Stimulated activated CD4-positive, alpha-beta T cell treated with anti-CD3 and anti-CD28 coated beads, Interleukin-1b, Interleukin-23, amount 100 ng/mL, for 1 hour (primary cell): Measurements from ENCODE around the gene PPM1E.
"Not testable (repeated sequence)": the region's sequence is repeated elsewhere in the genome, so short reads cannot be mapped to it uniquely, and the experiment has no call there.

Experiments
- DNase-seq, 2 donors: peaks; one replicate each; pipeline ENCODE4 v3.0.0-alpha.2; 2020; ENCODE audit warnings: low read depth in 2 of 2

PPM1E gene

DNA sequence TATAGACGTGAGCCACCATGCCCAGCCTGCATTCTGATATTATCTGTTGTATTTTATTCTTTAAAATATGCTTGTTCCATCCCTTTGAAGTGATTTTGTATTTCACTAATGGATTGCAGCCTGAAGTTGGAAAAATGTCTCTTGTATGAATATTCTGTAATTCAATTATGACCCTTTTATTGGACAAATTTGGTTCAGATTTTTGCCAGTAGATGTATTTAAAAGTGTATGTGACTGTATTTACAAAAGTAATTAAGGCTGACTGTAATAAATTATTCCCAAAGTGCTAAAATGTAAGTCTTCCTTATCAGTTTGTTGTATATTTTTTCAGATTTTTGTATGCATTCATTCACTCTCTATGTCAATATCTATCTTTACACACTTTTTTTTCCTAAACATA, 23.8 kb downstream of the PPM1E start:
- no peak for DNase-seq

GRCh38 chr17:58783380-58783779, 27.7 kb downstream of the PPM1E start:
- no peak for DNase-seq

DNA sequence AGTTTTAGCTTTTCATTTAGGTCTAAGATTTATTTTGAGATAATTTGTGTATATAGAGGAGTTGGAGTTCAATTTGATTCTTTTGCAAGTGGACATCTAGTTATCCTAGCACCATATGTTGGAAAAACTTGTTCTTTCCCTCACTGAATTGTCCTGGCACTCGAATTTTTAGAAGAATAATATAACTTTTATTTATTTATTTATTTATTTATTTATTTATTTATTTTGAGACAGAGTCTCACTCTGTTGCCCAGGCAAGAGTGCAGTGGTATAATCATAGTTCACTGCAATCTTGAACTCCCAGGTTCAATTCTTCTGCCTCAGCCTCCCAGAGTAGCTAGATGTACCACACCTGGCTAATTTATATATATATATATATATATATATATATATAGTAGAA, 29.4 kb downstream of the PPM1E start:
- DNase-seq = no peak

- DNase-seq = no peak
Measured at GRCh38 chr17:58786586-58787295, 31.1 kb downstream of the PPM1E start.

DNA sequence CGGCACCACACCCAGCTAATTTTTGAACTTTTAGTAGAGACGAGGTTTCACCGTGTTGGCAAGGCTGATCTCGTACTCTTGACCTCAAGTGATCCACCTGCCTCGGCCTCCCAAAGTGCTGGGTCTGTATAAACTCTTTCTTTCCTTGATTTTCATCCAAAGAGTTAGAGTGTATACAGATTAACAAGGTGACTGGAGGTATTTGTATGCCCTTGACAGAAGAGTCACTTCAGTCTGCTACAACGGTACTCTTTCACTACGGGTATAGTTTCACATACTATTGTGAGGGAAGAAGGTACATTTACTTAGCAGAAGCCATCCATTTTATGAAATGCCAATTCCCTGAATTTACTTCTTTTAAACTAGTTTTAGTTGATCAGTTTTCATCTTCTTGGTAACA, 32.5 kb downstream of the PPM1E start:
- no peak for DNase-seq

DNA sequence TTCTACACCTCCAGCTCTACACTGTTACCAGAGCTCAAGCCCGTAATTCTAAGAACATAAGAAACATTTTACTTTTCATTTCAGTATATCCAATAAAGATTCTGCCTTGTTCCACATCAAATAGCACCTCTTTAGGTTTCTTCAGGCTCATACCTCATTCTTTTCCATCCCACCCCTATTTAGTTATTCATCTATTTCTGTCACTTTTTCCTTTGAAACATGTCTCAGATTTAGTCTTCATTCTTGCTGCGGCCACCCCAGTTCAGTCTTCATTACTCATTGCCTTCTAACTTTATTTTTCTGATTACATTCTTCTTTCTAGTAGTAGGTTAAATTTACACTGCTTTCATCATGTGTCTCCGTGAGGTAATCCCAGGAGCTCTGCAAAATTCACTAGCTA, 33.5 kb downstream of the PPM1E start:
- no peak for DNase-seq

- DNase-seq = no peak
Measured at GRCh38 chr17:58789831-58790230, 34.2 kb downstream of the PPM1E start.

- not testable (repeated sequence) for DNase-seq
Measured at GRCh38 chr17:58794508-58794907, 38.9 kb downstream of the PPM1E start.

- DNase-seq = no peak
Measured at GRCh38 chr17:58802188-58802587, 46.5 kb downstream of the PPM1E start.

GRCh38 chr17:58806046-58806445, 50.4 kb downstream of the PPM1E start:
- no peak for DNase-seq

GRCh38 chr17:58808609-58809563, 53.2 kb downstream of the PPM1E start:
- DNase-seq = no peak

DNA sequence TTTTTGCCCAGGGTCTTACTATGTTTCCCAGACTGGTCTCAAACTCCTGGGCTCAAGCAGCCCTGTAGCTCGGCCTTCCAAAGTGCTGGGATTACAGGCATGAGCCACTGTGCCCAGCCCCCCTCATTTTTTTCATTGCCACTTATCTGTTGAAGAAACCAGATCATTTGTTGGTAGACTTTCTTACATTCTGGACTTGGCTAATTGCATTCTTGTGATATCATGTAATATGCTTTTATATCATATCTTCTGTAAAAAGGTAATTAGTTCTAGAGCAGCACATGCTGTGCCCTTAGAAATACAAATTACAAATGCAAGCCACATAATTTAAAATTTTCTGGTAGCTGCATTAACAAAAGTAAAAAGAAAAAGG, 53.9 kb downstream of the PPM1E start:
- no peak for DNase-seq

DNA sequence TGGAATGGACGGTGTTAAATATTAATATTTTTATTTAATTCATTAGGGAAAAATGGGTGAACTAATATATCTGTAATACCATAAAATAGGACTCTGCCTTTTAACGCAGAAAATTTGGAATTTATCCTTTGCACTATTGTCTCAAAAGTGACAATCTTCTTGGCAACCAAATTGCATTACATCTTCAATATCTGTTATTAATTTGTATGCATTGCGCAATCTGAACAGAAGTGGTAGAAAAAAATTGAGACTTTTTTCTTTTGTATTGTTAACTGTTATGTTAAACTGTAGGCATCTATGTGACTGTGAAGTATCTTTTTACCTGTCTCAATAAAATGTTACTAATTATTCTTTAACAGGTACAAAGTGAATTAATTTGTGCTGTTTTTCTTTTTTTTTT, 55.6 kb downstream of the PPM1E start:
- DNase-seq = no peak

GRCh38 chr17:58813712-58814111, 58.1 kb downstream of the PPM1E start:
- no peak for DNase-seq

DNA sequence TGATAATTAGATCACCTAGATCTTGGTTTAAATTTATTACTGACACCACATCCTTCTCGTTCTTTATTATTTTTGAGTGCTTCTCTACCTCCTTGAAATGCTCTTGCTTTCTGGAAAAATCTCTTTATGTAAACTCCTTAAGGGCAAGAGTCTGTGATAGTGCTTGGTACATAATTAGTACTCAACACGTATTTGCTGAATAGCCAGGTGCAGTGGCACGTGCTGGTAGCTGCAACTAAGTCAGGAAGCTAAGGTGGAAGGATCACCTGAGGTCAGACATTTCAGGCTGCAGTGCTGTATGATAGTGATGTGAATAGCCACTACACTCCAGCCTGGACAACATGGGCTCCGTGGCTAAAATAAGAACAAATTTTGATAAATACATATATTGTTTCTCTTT, 63.0 kb downstream of the PPM1E start:
- DNase-seq = no peak

- no peak for DNase-seq
Measured at GRCh38 chr17:58822148-58823050, 66.7 kb downstream of the PPM1E start.

DNA sequence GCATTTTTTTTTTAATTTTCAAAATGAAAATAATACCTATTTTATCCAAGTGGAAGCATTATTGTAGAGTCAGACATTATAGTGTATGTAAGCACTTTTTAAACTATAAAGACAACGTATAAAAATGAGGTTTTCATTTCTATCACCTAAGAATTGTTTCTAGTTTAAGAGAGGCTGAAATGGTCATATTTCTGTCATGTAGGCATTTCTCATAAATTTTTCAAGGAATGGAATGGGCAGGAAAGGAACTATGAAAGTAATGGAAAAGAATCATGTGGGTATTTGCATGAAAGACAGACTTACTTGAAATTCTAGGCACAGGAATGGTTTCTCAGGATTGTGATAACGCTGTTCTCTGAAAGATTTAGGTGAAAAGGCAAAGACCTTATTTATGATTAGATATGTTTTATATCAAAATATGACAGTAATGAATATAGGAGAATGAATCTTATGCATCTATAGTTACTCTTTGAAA, 67.4 kb downstream of the PPM1E start:
- DNase-seq = no peak

DNA sequence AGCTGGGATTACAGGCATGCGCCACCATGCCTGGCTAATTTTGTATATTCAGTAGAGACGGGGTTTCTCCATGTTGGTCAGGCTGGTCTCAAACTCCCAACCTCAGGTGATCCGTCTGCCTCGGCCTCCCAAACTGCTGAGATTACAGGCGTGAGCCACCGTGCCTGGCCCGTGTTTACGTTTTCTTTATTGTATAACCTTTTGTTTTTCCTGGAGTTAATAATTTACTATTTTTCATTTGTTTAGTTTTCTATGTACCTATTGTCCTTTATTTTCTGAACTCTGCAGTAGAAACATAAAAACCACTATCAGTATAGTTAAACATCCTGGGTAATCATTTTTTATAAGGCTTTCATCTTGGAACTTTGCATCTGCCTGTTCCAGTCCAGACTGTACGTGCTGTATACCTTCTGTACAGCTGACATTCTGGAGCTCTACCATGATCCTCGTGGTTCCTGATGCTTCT, 73.6 kb downstream of the PPM1E start:
- no peak for DNase-seq

GRCh38 chr17:58831780-58832179, 76.1 kb downstream of the PPM1E start:
- DNase-seq = no peak

DNA sequence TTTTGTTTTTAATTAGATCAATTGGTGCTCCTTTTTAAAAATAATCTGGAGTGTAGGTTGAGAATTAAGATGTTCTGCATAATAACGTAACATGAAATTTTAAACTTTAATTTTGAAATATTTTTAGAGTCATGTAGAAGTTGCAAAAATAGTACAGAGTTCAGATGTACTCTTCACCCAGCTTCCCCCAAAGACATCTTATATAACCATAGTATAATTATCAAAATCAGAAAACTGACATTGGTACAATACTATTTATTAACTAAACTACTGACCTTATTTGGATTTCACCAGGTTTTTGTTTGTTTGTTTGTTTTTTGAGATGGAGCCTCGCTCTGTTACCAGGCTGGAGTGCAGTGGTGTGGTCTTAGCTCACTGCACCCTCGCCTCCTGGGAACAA, 76.9 kb downstream of the PPM1E start:
- DNase-seq = no peak

DNA sequence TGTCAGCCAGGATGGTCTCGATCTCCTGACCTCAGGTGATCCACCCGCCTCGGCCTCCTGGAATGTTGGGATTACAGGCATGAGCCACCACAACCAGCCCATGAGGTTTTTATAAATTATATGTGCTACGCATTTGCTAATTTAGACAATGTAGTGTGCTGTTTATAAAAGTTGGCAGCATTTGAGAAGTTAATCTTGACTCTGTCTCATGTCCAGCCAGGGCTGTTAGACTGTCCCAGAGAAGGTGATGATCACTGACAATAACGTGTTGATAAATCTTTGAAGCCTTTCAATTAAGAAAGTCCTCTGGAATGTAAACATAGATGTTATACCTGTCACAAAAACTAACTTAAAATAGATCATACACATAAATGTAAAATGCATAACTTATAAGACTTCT, 82.0 kb downstream of the PPM1E start:
- no peak for DNase-seq
